Measurements from ENCODE around the gene HNRNPA0. TPM values are rescaled to one million over a fixed set of nuclear protein-coding genes. Genes with fewer than 3 reads are reported as not detected.

Gene HNRNPA0
- total and polyA plus RNA-seq, 2 donors (not counting 3 experiments of a cell fraction or from before 2014, with no cell fraction given) = 16.0 to 37.5 TPM

DNA sequence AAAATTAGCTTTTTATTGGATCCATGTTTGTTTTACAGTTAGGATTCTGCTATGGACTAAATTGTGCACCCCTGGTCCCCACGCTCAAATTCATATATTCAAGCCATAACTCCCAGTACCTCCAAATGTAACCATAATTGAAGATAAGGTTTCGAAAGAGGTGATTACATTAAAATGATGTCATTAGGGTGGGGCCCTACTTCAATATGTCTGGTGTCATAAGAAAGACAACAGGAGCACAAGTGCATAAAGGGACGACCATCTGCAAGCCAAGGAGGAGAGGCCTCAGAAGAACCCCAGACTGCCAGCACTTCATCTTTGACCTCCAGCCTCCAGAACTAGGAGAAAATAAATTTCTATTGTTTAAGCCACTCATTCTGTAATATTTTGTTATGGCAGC, 7.4 kb upstream of the HNRNPA0 start:
- H3K4me2 ChIP-seq (ENCODE audit: insufficient read depth, low read length) = no peak overlapping the region
- H3K4me3 ChIP-seq (replicated peaks in 1 of 3; ENCODE audit: insufficient read depth in 1 of 3, low read depth in 1 of 3, low read length in 3 of 3) = no peak overlapping the region
- no peaks in the 10 kb centered on the region for H3K79me2 ChIP-seq (ENCODE audit: control insufficient read depth, insufficient read depth, low read length)
- H3K27me3 ChIP-seq (ENCODE audit: control insufficient read depth in 2 of 2, insufficient read depth in 2 of 2, low read length in 2 of 2) = peaks cover 2% of the 10 kb centered on the region in 2 experiments
- ChIA-PET CTCF (interaction anchor here (0.8 to 6.1 kb wide), 4 partner anchors 10 to 132 kb away, joined by 3 to 50 read pairs (median 6); no protein-coding TSS in a partner anchor), POLR2A (no interaction called here)
- TF ChIP-seq JUN (IDR thresholded peaks at IDR 0.05; ENCODE audit: borderline replicate concordance, insufficient read depth, insufficient read length, low read depth) = no peak
- TF ChIP-seq, protein P1, sequence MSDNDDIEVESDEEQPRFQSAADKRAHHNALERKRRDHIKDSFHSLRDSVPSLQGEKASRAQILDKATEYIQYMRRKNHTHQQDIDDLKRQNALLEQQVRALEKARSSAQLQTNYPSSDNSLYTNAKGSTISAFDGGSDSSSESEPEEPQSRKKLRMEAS (IDR thresholded peaks at IDR 0.05; ENCODE audit: insufficient read depth, insufficient read length) = no peak
- TF ChIP-seq, protein P2, sequence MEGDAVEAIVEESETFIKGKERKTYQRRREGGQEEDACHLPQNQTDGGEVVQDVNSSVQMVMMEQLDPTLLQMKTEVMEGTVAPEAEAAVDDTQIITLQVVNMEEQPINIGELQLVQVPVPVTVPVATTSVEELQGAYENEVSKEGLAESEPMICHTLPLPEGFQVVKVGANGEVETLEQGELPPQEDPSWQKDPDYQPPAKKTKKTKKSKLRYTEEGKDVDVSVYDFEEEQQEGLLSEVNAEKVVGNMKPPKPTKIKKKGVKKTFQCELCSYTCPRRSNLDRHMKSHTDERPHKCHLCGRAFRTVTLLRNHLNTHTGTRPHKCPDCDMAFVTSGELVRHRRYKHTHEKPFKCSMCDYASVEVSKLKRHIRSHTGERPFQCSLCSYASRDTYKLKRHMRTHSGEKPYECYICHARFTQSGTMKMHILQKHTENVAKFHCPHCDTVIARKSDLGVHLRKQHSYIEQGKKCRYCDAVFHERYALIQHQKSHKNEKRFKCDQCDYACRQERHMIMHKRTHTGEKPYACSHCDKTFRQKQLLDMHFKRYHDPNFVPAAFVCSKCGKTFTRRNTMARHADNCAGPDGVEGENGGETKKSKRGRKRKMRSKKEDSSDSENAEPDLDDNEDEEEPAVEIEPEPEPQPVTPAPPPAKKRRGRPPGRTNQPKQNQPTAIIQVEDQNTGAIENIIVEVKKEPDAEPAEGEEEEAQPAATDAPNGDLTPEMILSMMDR (IDR thresholded peaks at IDR 0.05; ENCODE audit: extremely low read depth in 1 of 2, insufficient read depth in 1 of 2, low read depth in 1 of 2, low read length in 2 of 2) = no peak
- TF ChIP-seq MYC (IDR thresholded peaks at IDR 0.05; ENCODE audit: low read depth, low read length) = no peak
- no peak for TF ChIP-seq POLR2A (IDR thresholded peaks at IDR 0.05; ENCODE audit: low read depth, low read length)
- TF ChIP-seq GATA2 (IDR thresholded peaks at IDR 0.05; ENCODE audit: insufficient read depth, insufficient read length, low read depth, low read length) = no peak
- no peak for TF ChIP-seq POLR2AphosphoS5 (IDR thresholded peaks at IDR 0.05; ENCODE audit: insufficient read depth, low read depth, low read length)
- no peak for TF ChIP-seq FOS (IDR thresholded peaks at IDR 0.05; ENCODE audit: borderline replicate concordance, insufficient read depth, low read length)
- TF ChIP-seq EZH2 (IDR thresholded peaks at IDR 0.05; ENCODE audit: borderline replicate concordance, low read depth, low read length, severe bottlenecking) = no peak
- no peaks in the 10 kb centered on the region for H3K9me1 ChIP-seq (replicated peaks; ENCODE audit: control insufficient read depth, extremely low read depth, insufficient read depth, low read length)
- no peak for FAIRE-seq
- H3K27ac ChIP-seq (ENCODE audit: insufficient read depth, low read depth, low read length) = no peak overlapping the region
- H3K4me1 ChIP-seq (ENCODE audit: control insufficient read depth, extremely low read depth, insufficient read depth, low read length) = no peaks in the 10 kb centered on the region
- no peaks in the 10 kb centered on the region for H3K9me3 ChIP-seq (replicated peaks; ENCODE audit: control insufficient read depth, insufficient read depth, low read length)
- no peak overlapping the region for H3K9ac ChIP-seq (replicated peaks; ENCODE audit: extremely low read depth, insufficient read depth, low read length)
- DNase-seq (ENCODE audit: low read depth, low spot score) = no peak
- no peaks in the 10 kb centered on the region for H4K20me1 ChIP-seq (replicated peaks; ENCODE audit: control insufficient read depth, extremely low read depth, insufficient read depth, low read length)
- H3K36me3 ChIP-seq (ENCODE audit: control insufficient read depth in 2 of 2, extremely low read depth in 1 of 2, insufficient read depth in 2 of 2, low read length in 2 of 2) = no peaks in the 10 kb centered on the region
- intact Hi-C loops (cut with micrococcal nuclease) = no loop called here
- no TSS peak for BruUV-seq (replicated peaks)
- no peak overlapping the region for H2AFZ ChIP-seq (ENCODE audit: low read depth, low read length)
- dilution Hi-C loops (cut with MboI; ENCODE audit: extremely low pct_ligation_motif_present, low sequenced_read_pairs) = loop anchor here (25.0 kb wide), 1 partner anchor 99 kb away; no protein-coding TSS in a partner anchor
